IMR-90 (cell line): ENCODE measurements around the gene C4B. TPM values are rescaled to one million over a fixed set of nuclear protein-coding genes. Genes with fewer than 3 reads are reported as not detected.

Source experiments
- ATAC-seq: fragments of 200-7000 bp; cut with Tn5 transposase; 2 replicates; pipeline ENCODE4 v1.9.1; 2020; ENCODE audit warnings: low read depth, mild to moderate bottlenecking, moderate library complexity
- BruUV-seq: library from RNA; stranded (reverse); fragments of 400-500 nt; replicated peaks from 2 replicates; lab custom pipeline; 2021; lab: Mats Ljungman, UMichigan
- CTCF ChIA-PET: fragments of 300-600 bp; formaldehyde crosslinking; extraction: SDS; loops from one replicate; lab custom pipeline; 2021; ENCODE audit warnings: antibody characterized with exemption; lab: Yijun Ruan, JAX
- POLR2A ChIA-PET: fragments of 300-600 bp; sonication (Branson Sonifier 250); formaldehyde crosslinking; loops from one replicate; lab custom pipeline; 2022; ENCODE audit warnings: antibody characterized with exemption; ENCODE audit not compliant: unreplicated experiment; lab: Charles Lee
- DNase-seq: peaks from one replicate; pipeline ENCODE4 v3.0.0; 2013
- H2AFZ ChIP-seq: replicated peaks from 2 replicates; pipeline ENCODE3; 2013; ENCODE audit warnings: low read length, mild to moderate bottlenecking; ENCODE audit not compliant: poor library complexity
- H2AK5ac ChIP-seq: 2 replicates; pipeline ENCODE4 v1.6.1; 2013; ENCODE audit warnings: low read depth, low read length, inconsistent platforms
- H2AK9ac ChIP-seq: replicated peaks from 2 replicates; pipeline ENCODE3; 2013; ENCODE audit warnings: mild to moderate bottlenecking, low read depth, low read length, moderate library complexity; ENCODE audit not compliant: poor library complexity
- H2BK120ac ChIP-seq: 2 replicates; pipeline ENCODE4 v1.6.1; 2013; ENCODE audit warnings: low read depth, low read length, inconsistent platforms
- H2BK15ac ChIP-seq: 3 replicates; pipeline ENCODE4 v1.6.1; 2013; ENCODE audit warnings: low read depth, low read length, inconsistent platforms
- H2BK20ac ChIP-seq: 2 replicates; pipeline ENCODE4 v1.6.1; 2013; ENCODE audit warnings: low read depth, mild to moderate bottlenecking, inconsistent platforms, low read length, moderate library complexity
- H2BK5ac ChIP-seq: 2 replicates; pipeline ENCODE4 v1.6.1; 2013; ENCODE audit warnings: mild to moderate bottlenecking, low read depth, low read length, inconsistent platforms; ENCODE audit not compliant: poor library complexity, severe bottlenecking
- H3K14ac ChIP-seq: replicated peaks from 2 replicates; pipeline ENCODE4 v1.6.1; 2013; ENCODE audit warnings: low read depth, low read length, inconsistent platforms
- H3K18ac ChIP-seq: 2 replicates; pipeline ENCODE4 v1.6.1; 2013; ENCODE audit warnings: low read depth, low read length, control low read depth
- H3K23ac ChIP-seq: 2 replicates; pipeline ENCODE4 v1.6.1; 2013; ENCODE audit warnings: low read depth, low read length, inconsistent platforms
- H3K27ac ChIP-seq: 2 replicates; pipeline ENCODE4 v1.5.1; 2013; ENCODE audit warnings: mild to moderate bottlenecking, control low read depth, low read length; ENCODE audit not compliant: insufficient read depth
- H3K27me3 ChIP-seq: 2 replicates; pipeline ENCODE4 v1.6.1; 2013; ENCODE audit warnings: low read length; ENCODE audit not compliant: control insufficient read depth, insufficient read depth
- H3K36me3 ChIP-seq: 2 replicates; pipeline ENCODE4 v1.6.1; 2013; ENCODE audit warnings: low read length, mixed read lengths; ENCODE audit not compliant: control insufficient read depth, insufficient read depth
- H3K4ac ChIP-seq: 2 replicates; pipeline ENCODE4 v1.6.1; 2013; ENCODE audit warnings: low read depth, low read length, inconsistent platforms
- H3K4me1 ChIP-seq: 2 replicates; pipeline ENCODE4 v1.6.1; 2013; ENCODE audit warnings: low read length, mixed read lengths; ENCODE audit not compliant: control insufficient read depth, insufficient read depth
- H3K4me2 ChIP-seq: 2 replicates; pipeline ENCODE4 v1.6.1; 2013; ENCODE audit warnings: low read depth, mild to moderate bottlenecking, control low read depth, low read length, moderate library complexity
- H3K4me3 ChIP-seq: 2 replicates; pipeline ENCODE4 v1.5.1; 2013; ENCODE audit warnings: low read depth, mild to moderate bottlenecking, control low read depth, low read length, moderate library complexity; ENCODE audit not compliant: insufficient read depth
- H3K56ac ChIP-seq: 2 replicates; pipeline ENCODE4 v1.6.1; 2013; ENCODE audit warnings: low read length, inconsistent platforms; ENCODE audit not compliant: insufficient read depth; ENCODE audit errors: extremely low read depth
- H3K79me1 ChIP-seq, 2 experiments: 2 replicates each; pipeline ENCODE4 v1.6.1; 2013; ENCODE audit warnings: low read length in 2 of 2, inconsistent platforms in 1 of 2, low read depth in 1 of 2
- H3K9ac ChIP-seq: 2 replicates; pipeline ENCODE4 v1.6.1; 2013; ENCODE audit warnings: low read depth, low read length, control low read depth
- H3K9me1 ChIP-seq: 2 replicates; pipeline ENCODE4 v1.6.1; 2013; ENCODE audit warnings: low read length, inconsistent platforms; ENCODE audit not compliant: insufficient read depth
- H3K9me3 ChIP-seq: 2 replicates; pipeline ENCODE4 v1.6.1; 2013; ENCODE audit warnings: low read length; ENCODE audit not compliant: control insufficient read depth, insufficient read depth
- H4K20me1 ChIP-seq: 2 replicates; pipeline ENCODE4 v1.6.1; 2013; ENCODE audit warnings: low read length, inconsistent platforms; ENCODE audit not compliant: insufficient read depth
- H4K5ac ChIP-seq: 2 replicates; pipeline ENCODE4 v1.6.1; 2013; ENCODE audit warnings: mild to moderate bottlenecking, low read depth, low read length, control low read depth
- H4K8ac ChIP-seq, 2 experiments: 2 replicates each; pipeline ENCODE4 v1.6.1; 2013; ENCODE audit warnings: low read depth in 2 of 2, low read length in 2 of 2, control low read depth in 1 of 2, inconsistent platforms in 1 of 2
- H4K91ac ChIP-seq: 2 replicates; pipeline ENCODE4 v1.6.1; 2013; ENCODE audit warnings: low read depth, low read length, inconsistent platforms; ENCODE audit not compliant: insufficient read depth
- BHLHE40 ChIP-seq: fragments of 150-350 bp; IDR thresholded peaks from 2 replicates; pipeline ENCODE4 v1.6.1; 2016; ENCODE audit warnings: mild to moderate bottlenecking, low read depth, low read length
- CHD1 ChIP-seq: IDR thresholded peaks from 2 replicates; pipeline ENCODE4 v1.6.1; 2012; ENCODE audit warnings: low read depth, low read length, improper control_type of control experiment
- CTCF ChIP-seq: conservative IDR thresholded peaks from 2 replicates; pipeline ENCODE4 v1.5.1; 2012; ENCODE audit warnings: mild to moderate bottlenecking, low read depth, low read length, improper control_type of control experiment
- ELK1 ChIP-seq: fragments of 150-350 bp; IDR thresholded peaks from 2 replicates; pipeline ENCODE4 v1.6.1; 2016; ENCODE audit warnings: low read depth, mild to moderate bottlenecking, low read length, moderate library complexity, borderline replicate concordance
- FOS ChIP-seq: fragments of 150-350 bp; IDR thresholded peaks from 2 replicates; pipeline ENCODE4 v1.6.1; 2016; ENCODE audit warnings: low read depth, low read length
- MAFK ChIP-seq: IDR thresholded peaks from 2 replicates; pipeline ENCODE4 v1.6.1; 2012; ENCODE audit warnings: low read depth, low read length, improper control_type of control experiment
- MAZ ChIP-seq: IDR thresholded peaks from 2 replicates; pipeline ENCODE4 v1.6.1; 2012; ENCODE audit warnings: low read depth, mild to moderate bottlenecking, low read length, improper control_type of control experiment, moderate library complexity, borderline replicate concordance
- MXI1 ChIP-seq: IDR thresholded peaks from 2 replicates; pipeline ENCODE4 v1.6.1; 2012; ENCODE audit warnings: low read depth, mild to moderate bottlenecking, low read length, moderate library complexity, borderline replicate concordance
- NFE2L2 ChIP-seq: fragments of 150-350 bp; IDR thresholded peaks from 2 replicates; pipeline ENCODE4 v1.6.1; 2016; ENCODE audit warnings: low read depth, mild to moderate bottlenecking, low read length
- RAD21 ChIP-seq: IDR thresholded peaks from 2 replicates; pipeline ENCODE4 v1.6.1; 2012; ENCODE audit warnings: low read length, improper control_type of control experiment
- RCOR1 ChIP-seq: IDR thresholded peaks from 2 replicates; pipeline ENCODE4 v1.6.1; 2012; ENCODE audit warnings: mild to moderate bottlenecking, low read length, improper control_type of control experiment; ENCODE audit not compliant: insufficient replicate concordance
- RFX5 ChIP-seq: IDR thresholded peaks from 2 replicates; pipeline ENCODE4 v1.8.0; 2012; ENCODE audit warnings: low read depth, mild to moderate bottlenecking, low read length, moderate library complexity
- SMC3 ChIP-seq: fragments of 150-350 bp; IDR thresholded peaks from 2 replicates; pipeline ENCODE4 v1.6.1; 2016; ENCODE audit warnings: low read depth, mild to moderate bottlenecking, antibody characterized with exemption, low read length, moderate library complexity
- USF2 ChIP-seq: fragments of 150-350 bp; IDR thresholded peaks from 2 replicates; pipeline ENCODE4 v1.6.1; 2017; ENCODE audit warnings: mild to moderate bottlenecking, antibody characterized with exemption, low read length, low read depth
- WGBS, 2 experiments: methylation state at CpG; one replicate each; pipeline versions ENCODE4 v1.1.5 to v1.1.7; 2013; ENCODE audit warnings: missing lambda C conversion rate in 2 of 2; ENCODE audit not compliant: insufficient read length in 1 of 2; ENCODE audit errors: extremely low coverage in 2 of 2; 5-methylcytosine and 5-hydroxymethylcytosine counted together
- dilution Hi-C: fragments of 300-500 bp; cut with HindIII; formaldehyde crosslinking; loops from one replicate; pipeline ENCODE4 v1.14.3; 2018; ENCODE audit warnings: low sequenced_read_pairs; ENCODE audit not compliant: unreplicated experiment
- in situ Hi-C: fragments of 300-500 bp; cut with MboI; formaldehyde crosslinking; loops from 3 replicates; pipeline ENCODE4 v1.14.3; 2019; ENCODE audit warnings: low sequenced_read_pairs, inconsistent platforms, mixed read lengths
- intact Hi-C: fragments of 100-400 bp; cut with micrococcal nuclease; formaldehyde crosslinking; loops from 2 replicates; pipeline ENCODE4 v1.10.0; 2022
- polyA plus RNA-seq, 3 experiments: library from polyadenylated mRNA; depleted of rRNA; stranded (reverse); fragments of >200 nt; gene quantifications; 2 replicates each; pipeline ENCODE4 v1.2.3, GENCODE V29; 2012; ENCODE audit warnings: low replicate concordance in 1 of 3
- total RNA-seq: library from RNA; depleted of rRNA; stranded (reverse); fragments of >200 nt; gene quantifications from 2 replicates; pipeline ENCODE4 v1.2.3, GENCODE V29; 2012

C4B gene
- total and polyA plus RNA-seq, 2 of the 4 experiments (the other 2 are of a cell fraction) = 0.54 to 4.2 TPM

- Histone ChIP-seq H3K4ac (peak overlapping the region; percentile 48), H3K4me2 (no peak overlapping the region), H3K79me1 (no peaks in the 10 kb centered on the region), H3K4me3 (no peak overlapping the region), H4K20me1 (peaks cover 3% of the 10 kb centered on the region; the same call in 1 of the 2 replicates), H3K36me3 (no peaks in the 10 kb centered on the region), H3K4me1 (peaks cover 35% of the 10 kb centered on the region), H4K91ac (peak overlapping the region; percentile 43; the same call in 1 of the 2 replicates), H3K18ac (no peak overlapping the region; the same call in 1 of the 2 replicates), H2BK120ac (peak overlapping the region; percentile 73), H2AK5ac (peak overlapping the region; percentile 68), H4K8ac (0 out of 4 replicates have a peak overlapping the region, but pooled peaks of 1 of the 2 experiments have one; percentile 28), H3K27ac (no peak overlapping the region), H2BK15ac (0 out of 3 replicates have a peak overlapping the region, but pooled peaks have one; percentile 31), H2AK9ac (no peak overlapping the region), H4K5ac (no peak overlapping the region), H2BK20ac (peak overlapping the region; percentile 57), H3K9me1 (peaks cover 24% of the 10 kb centered on the region), H3K14ac (0 out of 2 replicates have a peak overlapping the region, but pooled peaks have one; percentile 44), H3K23ac (no peak overlapping the region), H3K9ac (no peak overlapping the region), H3K27me3 (peaks cover 12% of the 10 kb centered on the region), H3K9me3 (no peaks in the 10 kb centered on the region), H2AFZ (peak overlapping the region; percentile 27), H3K56ac (no peak overlapping the region), H2BK5ac (no peak overlapping the region)
- dilution Hi-C loops (no loop called here), in situ Hi-C loops (no loop called here), intact Hi-C loops (no loop called here)
- no peak for TF ChIP-seq SMC3
- no peak for TF ChIP-seq ELK1
- TF ChIP-seq BHLHE40 = no peak
- TF ChIP-seq NFE2L2 = no peak
- TF ChIP-seq RCOR1 = no peak
- no peak for TF ChIP-seq CTCF
- no peak for TF ChIP-seq USF2
- no peak for TF ChIP-seq MAZ
- TF ChIP-seq MXI1 = no peak
- no peak for TF ChIP-seq RFX5
- no peak for TF ChIP-seq RAD21
- TF ChIP-seq CHD1 = no peak
- no peak for TF ChIP-seq MAFK
- TF ChIP-seq FOS = no peak
- ChIA-PET POLR2A (interaction anchor here (0.5 kb wide), 1 partner anchor 1465 kb away, joined by 23 read pairs; no protein-coding TSS in a partner anchor), CTCF (no interaction called here)
- 100% methylated on average over 1 of the region's 7 CpGs; no CpG with 5 or more reads in 1 of the 2 experiments for WGBS, 2 experiments
- DNase-seq (no peak), ATAC-seq (no peak)
- BruUV-seq = no TSS peak
These were observed 65.1 kb downstream of the C4B start for GRCh38 chr6:32079566-32080290.
